ENCODE results near the gene ENTHD1.

The ENTHD1 gene

GRCh38 chr22:39714321-39714720, 179.2 kb downstream of the ENTHD1 start:
- in situ Hi-C loops (cut with HindIII; ENCODE audit: low pct_unique_long_range_greater_than_20kb, low sequenced_read_pairs): no loop called here
- TF ChIP-seq JUND (IDR thresholded peaks at IDR 0.05; ENCODE audit: low read depth): no peak
- no peak for DNase-seq (ENCODE audit: low read depth in 1 of 2, low spot score in 1 of 2)

- DNase-seq (ENCODE audit: low read depth in 1 of 2, low spot score in 1 of 2): no peak
- in situ Hi-C loops (cut with HindIII; ENCODE audit: low pct_unique_long_range_greater_than_20kb, low sequenced_read_pairs): no loop called here
- no peak for TF ChIP-seq JUND (IDR thresholded peaks at IDR 0.05; ENCODE audit: low read depth)
Measured at GRCh38 chr22:39713799-39714290, 179.7 kb downstream of the ENTHD1 start.

GRCh38 chr22:39712751-39713525, 180.6 kb downstream of the ENTHD1 start:
- no peak for DNase-seq (ENCODE audit: low read depth in 1 of 2, low spot score in 1 of 2)
- in situ Hi-C loops (cut with HindIII; ENCODE audit: low pct_unique_long_range_greater_than_20kb, low sequenced_read_pairs): no loop called here
- no peak for TF ChIP-seq JUND (IDR thresholded peaks at IDR 0.05; ENCODE audit: low read depth)

- no peak for DNase-seq (ENCODE audit: low read depth in 1 of 2, low spot score in 1 of 2)
- in situ Hi-C loops (cut with HindIII; ENCODE audit: low pct_unique_long_range_greater_than_20kb, low sequenced_read_pairs): no loop called here
- TF ChIP-seq JUND (IDR thresholded peaks at IDR 0.05; ENCODE audit: low read depth): no peak
Measured at GRCh38 chr22:39712081-39712480, 181.5 kb downstream of the ENTHD1 start.

- in situ Hi-C loops (cut with HindIII; ENCODE audit: low pct_unique_long_range_greater_than_20kb, low sequenced_read_pairs): no loop called here
- TF ChIP-seq JUND (IDR thresholded peaks at IDR 0.05; ENCODE audit: low read depth): no peak
- DNase-seq (ENCODE audit: low read depth in 1 of 2, low spot score in 1 of 2): no peak
Measured at GRCh38 chr22:39710380-39711150, 183.0 kb downstream of the ENTHD1 start.

- TF ChIP-seq JUND (IDR thresholded peaks at IDR 0.05; ENCODE audit: low read depth): no peak
- no peak for DNase-seq (ENCODE audit: low read depth in 1 of 2, low spot score in 1 of 2)
- in situ Hi-C loops (cut with HindIII; ENCODE audit: low pct_unique_long_range_greater_than_20kb, low sequenced_read_pairs): no loop called here
Measured at GRCh38 chr22:39707816-39708215, 185.7 kb downstream of the ENTHD1 start.

- DNase-seq (ENCODE audit: low read depth in 1 of 2, low spot score in 1 of 2): no peak
- in situ Hi-C loops (cut with HindIII; ENCODE audit: low pct_unique_long_range_greater_than_20kb, low sequenced_read_pairs): no loop called here
- no peak for TF ChIP-seq JUND (IDR thresholded peaks at IDR 0.05; ENCODE audit: low read depth)
Measured at GRCh38 chr22:39707351-39707750, 186.2 kb downstream of the ENTHD1 start.

GRCh38 chr22:39706376-39707140, 187.0 kb downstream of the ENTHD1 start:
- no peak for DNase-seq (ENCODE audit: low read depth in 1 of 2, low spot score in 1 of 2)
- in situ Hi-C loops (cut with HindIII; ENCODE audit: low pct_unique_long_range_greater_than_20kb, low sequenced_read_pairs): no loop called here
- TF ChIP-seq JUND (IDR thresholded peaks at IDR 0.05; ENCODE audit: low read depth): no peak

GRCh38 chr22:39705386-39705785, 188.2 kb downstream of the ENTHD1 start:
- in situ Hi-C loops (cut with HindIII; ENCODE audit: low pct_unique_long_range_greater_than_20kb, low sequenced_read_pairs): no loop called here
- TF ChIP-seq JUND (IDR thresholded peaks at IDR 0.05; ENCODE audit: low read depth): no peak

GRCh38 chr22:39703928-39704639, 189.5 kb downstream of the ENTHD1 start:
- in situ Hi-C loops (cut with HindIII; ENCODE audit: low pct_unique_long_range_greater_than_20kb, low sequenced_read_pairs): no loop called here
- no peak for DNase-seq (ENCODE audit: low read depth in 1 of 2, low spot score in 1 of 2)
- TF ChIP-seq JUND (IDR thresholded peaks at IDR 0.05; ENCODE audit: low read depth): no peak

More at GRCh38 chr22:39705386-39705785, 188.2 kb downstream of the ENTHD1 start:
- no peak for DNase-seq (ENCODE audit: low read depth in 1 of 2, low spot score in 1 of 2)

- DNase-seq (ENCODE audit: low read depth in 1 of 2, low spot score in 1 of 2): no peak
- in situ Hi-C loops (cut with HindIII; ENCODE audit: low pct_unique_long_range_greater_than_20kb, low sequenced_read_pairs): no loop called here
- TF ChIP-seq JUND (IDR thresholded peaks at IDR 0.05; ENCODE audit: low read depth): no peak
Measured at GRCh38 chr22:39703091-39703490, 190.5 kb downstream of the ENTHD1 start.

GRCh38 chr22:39700565-39700964, 193.0 kb downstream of the ENTHD1 start:
- no peak for TF ChIP-seq JUND (IDR thresholded peaks at IDR 0.05; ENCODE audit: low read depth)
- in situ Hi-C loops (cut with HindIII; ENCODE audit: low pct_unique_long_range_greater_than_20kb, low sequenced_read_pairs): no loop called here
- no peak for DNase-seq (ENCODE audit: low read depth in 1 of 2, low spot score in 1 of 2)

Data from T47D (cell line).